CD14-positive monocyte (primary cell): Measurements from ENCODE around the gene KCNIP3. TPM values are rescaled to one million over a fixed set of nuclear protein-coding genes. Genes with fewer than 3 reads are reported as not detected.

ENCODE experiments used
- DNase-seq, 3 donors: peaks; one replicate each; pipeline ENCODE4 v3.0.0-alpha.2; 2011 to 2022
- H2AFZ ChIP-seq: 2 replicates; pipeline ENCODE4 v1.6.0; 2012; ENCODE audit warnings: mild to moderate bottlenecking, low read depth, low read length, inconsistent platforms; ENCODE audit not compliant: insufficient read depth, poor library complexity, severe bottlenecking
- H3K27ac ChIP-seq, 2 donors: 1 replicate in 1 of 2; 2 replicates in 1 of 2; pipeline ENCODE4 v1.5.1; 2012 to 2013; ENCODE audit warnings: low read length in 2 of 2, control low read depth in 1 of 2, inconsistent platforms in 1 of 2, low read depth in 1 of 2, mild to moderate bottlenecking in 1 of 2
- H3K27me3 ChIP-seq, 2 donors: one replicate each; pipeline versions ENCODE4 v1.6.0 to v1.6.1; 2011 to 2013; ENCODE audit warnings: low read length in 2 of 2; ENCODE audit not compliant: control insufficient read depth in 2 of 2, insufficient read depth in 2 of 2
- H3K36me3 ChIP-seq, 2 donors: replicated peaks in 1 of 2; 1 replicate in 1 of 2; 2 replicates in 1 of 2; pipeline versions ENCODE4 v1.5.1 to v1.6.1; 2012 to 2013; ENCODE audit warnings: low read length in 2 of 2, control low read depth in 1 of 2, inconsistent platforms in 1 of 2, mild to moderate bottlenecking in 1 of 2; ENCODE audit not compliant: insufficient read depth in 2 of 2, control insufficient read depth in 1 of 2
- H3K4me1 ChIP-seq, 2 donors: 1 replicate in 1 of 2; 2 replicates in 1 of 2; pipeline versions ENCODE4 v1.5.1 to v1.6.1; 2012 to 2013; ENCODE audit warnings: low read length in 2 of 2, control low read depth in 1 of 2, inconsistent platforms in 1 of 2, mild to moderate bottlenecking in 1 of 2, moderate library complexity in 1 of 2; ENCODE audit not compliant: insufficient read depth in 2 of 2, control insufficient read depth in 1 of 2
- H3K4me2 ChIP-seq: replicated peaks from 2 replicates; pipeline ENCODE3; 2012; ENCODE audit warnings: low read length, moderate library complexity, mild to moderate bottlenecking; ENCODE audit not compliant: poor library complexity, severe bottlenecking; ENCODE audit errors: extremely low read depth
- H3K4me3 ChIP-seq, 3 experiments: fragments of 200-600 bp in 1 of 3; sonication (generic) in 1 of 3; replicated peaks in 1 of 3; 1 replicate in 2 of 3; 2 replicates in 1 of 3; pipeline ENCODE4 v1.5.1; 2011 to 2013; ENCODE audit warnings: low read length in 3 of 3, mild to moderate bottlenecking in 3 of 3, control low read depth in 2 of 3, low read depth in 2 of 3, inconsistent platforms in 1 of 3, moderate library complexity in 1 of 3
- H3K79me2 ChIP-seq: 2 replicates; pipeline ENCODE4 v1.6.0; 2012; ENCODE audit warnings: mild to moderate bottlenecking, control low read depth, inconsistent platforms, low read length, moderate library complexity; ENCODE audit not compliant: insufficient read depth
- H3K9ac ChIP-seq: 2 replicates; pipeline ENCODE4 v1.6.0; 2017; ENCODE audit warnings: low read length, mild to moderate bottlenecking; ENCODE audit not compliant: insufficient read depth, poor library complexity, severe bottlenecking
- H3K9me3 ChIP-seq, 2 donors: replicated peaks in 1 of 2; 1 replicate in 1 of 2; 2 replicates in 1 of 2; pipeline versions ENCODE4 v1.5.1 to v1.6.1; 2012 to 2013; ENCODE audit warnings: low read length in 2 of 2, control low read depth in 1 of 2; ENCODE audit not compliant: control insufficient read depth in 1 of 2, insufficient read depth in 1 of 2
- H4K20me1 ChIP-seq: 2 replicates; pipeline ENCODE4 v1.6.0; 2012; ENCODE audit warnings: mild to moderate bottlenecking, low read length, control low read depth, moderate library complexity; ENCODE audit not compliant: insufficient read depth
- H3K27ac Mint-ChIP-seq, 7 donors: one replicate each; pipeline ENCODE4 v1.8.0; 2020; ENCODE audit warnings: mild to moderate bottlenecking in 7 of 7, mixed read lengths in 7 of 7, moderate library complexity in 6 of 7, inconsistent platforms in 2 of 7
- H3K27me3 Mint-ChIP-seq, 3 donors: one replicate each; pipeline ENCODE4 v1.8.0; 2021 to 2022; ENCODE audit warnings: low read depth in 3 of 3, mild to moderate bottlenecking in 3 of 3, mixed read lengths in 3 of 3, moderate library complexity in 3 of 3, inconsistent platforms in 1 of 3
- H3K36me3 Mint-ChIP-seq, 2 donors: one replicate each; pipeline ENCODE4 v1.8.0; 2020; ENCODE audit warnings: mixed read lengths in 2 of 2, inconsistent platforms in 1 of 2, mild to moderate bottlenecking in 1 of 2
- H3K4me1 Mint-ChIP-seq: one replicate; pipeline ENCODE4 v1.8.0; 2020; ENCODE audit warnings: mild to moderate bottlenecking, mixed read lengths
- H3K4me3 Mint-ChIP-seq, 2 donors: one replicate each; pipeline ENCODE4 v1.8.0; 2020; ENCODE audit warnings: mild to moderate bottlenecking in 2 of 2, mixed read lengths in 2 of 2, moderate library complexity in 1 of 2
- H3K9me3 Mint-ChIP-seq, 7 donors: one replicate each; pipeline ENCODE4 v1.8.0; 2020 to 2022; ENCODE audit warnings: mixed read lengths in 7 of 7, mild to moderate bottlenecking in 6 of 7, moderate library complexity in 6 of 7, inconsistent platforms in 2 of 7
- CTCF ChIP-seq: fragments of 200-600 bp; IDR thresholded peaks from one replicate; pipeline ENCODE4 v1.8.0; 2022; ENCODE audit warnings: antibody characterized with exemption, mild to moderate bottlenecking
- WGBS: methylation state at CpG from one replicate; pipeline ENCODE4 v1.1.5; 2013; ENCODE audit warnings: missing lambda C conversion rate; ENCODE audit not compliant: insufficient coverage; 5-methylcytosine and 5-hydroxymethylcytosine counted together
- intact Hi-C, 2 donors: fragments of 100-400 bp; cut with micrococcal nuclease; formaldehyde crosslinking; loops; one replicate each; pipeline versions ENCODE4 v1.15.0 to v1.15.1; 2023
- polyA plus RNA-seq, 3 donors: library from polyadenylated mRNA; depleted of rRNA in 1 of 3; unstranded in 2 of 3; stranded (reverse) in 1 of 3; fragments of 300-500 nt in 2 of 3; fragments of >200 nt in 1 of 3; fragmentation: Illumina TruSeq in 2 of 3; gene quantifications; 1 replicate in 2 of 3; 2 replicates in 1 of 3; pipeline ENCODE4 v1.2.3, GENCODE V29; 2012 to 2021

Gene KCNIP3
- polyA plus RNA-seq, 3 donors: not detected

GRCh38 chr2:95329891-95330793, 33.0 kb downstream of the KCNIP3 start:
- 91% methylated on average over 19 of the region's 23 CpGs for WGBS
- intact Hi-C loops: no loop called here
- no peaks in the 10 kb centered on the region for H4K20me1 ChIP-seq
- no peaks in the 10 kb centered on the region for H3K4me1 ChIP-seq
- H3K27me3 ChIP-seq: no peaks in the 10 kb centered on the region
- Mint-ChIP-seq H3K27ac (no peak overlapping the region), H3K27me3 (peaks cover 0 to 6% (median 3%) of the 10 kb centered on the region in 3 donors), H3K9me3 (peaks cover 0 to 7% (median 0%) of the 10 kb centered on the region in 7 donors), H3K4me1 (no peaks in the 10 kb centered on the region), H3K36me3 (no peaks in the 10 kb centered on the region), H3K4me3 (no peak overlapping the region)
- no peak for TF ChIP-seq CTCF
- no peak overlapping the region for H2AFZ ChIP-seq
- DNase-seq: no peak
- H3K79me2 ChIP-seq: no peaks in the 10 kb centered on the region
- no peaks in the 10 kb centered on the region for H3K36me3 ChIP-seq
- H3K4me3 ChIP-seq: no peak overlapping the region
- H3K27ac ChIP-seq: no peak overlapping the region
- no peaks in the 10 kb centered on the region for H3K9me3 ChIP-seq
- no peak overlapping the region for H3K9ac ChIP-seq
- H3K4me2 ChIP-seq: no peak overlapping the region

GRCh38 chr2:95330794-95331338, 33.7 kb downstream of the KCNIP3 start:
- no peak overlapping the region for H3K4me3 Mint-ChIP-seq
- DNase-seq: no peak
- H3K27me3 Mint-ChIP-seq: peaks cover 0 to 6% (median 3%) of the 10 kb centered on the region in 3 donors
- H2AFZ ChIP-seq: no peak overlapping the region
- H3K4me1 ChIP-seq: no peaks in the 10 kb centered on the region
- no peaks in the 10 kb centered on the region for H3K4me1 Mint-ChIP-seq
- TF ChIP-seq CTCF: no peak
- H3K9me3 Mint-ChIP-seq: peaks cover 0 to 4% (median 0%) of the 10 kb centered on the region in 7 donors
- H3K36me3 Mint-ChIP-seq: no peaks in the 10 kb centered on the region
- H3K9ac ChIP-seq: no peak overlapping the region
- H3K9me3 ChIP-seq: no peaks in the 10 kb centered on the region
- no peak overlapping the region for H3K27ac ChIP-seq
- H3K27ac Mint-ChIP-seq: no peak overlapping the region
- H3K4me3 ChIP-seq: no peak overlapping the region
- H4K20me1 ChIP-seq: no peaks in the 10 kb centered on the region
- intact Hi-C loops: no loop called here
- WGBS: 88% methylated on average over 11 of the region's 11 CpGs
- no peak overlapping the region for H3K4me2 ChIP-seq
- no peaks in the 10 kb centered on the region for H3K27me3 ChIP-seq
- no peaks in the 10 kb centered on the region for H3K36me3 ChIP-seq
- no peaks in the 10 kb centered on the region for H3K79me2 ChIP-seq
